ENCODE results near the gene PKNOX2. TPM values are rescaled to one million over a fixed set of nuclear protein-coding genes. Genes with fewer than 3 reads are reported as not detected.

The PKNOX2 gene
- total RNA-seq, 1 experiment from 2014 or later: 3.7 TPM

GRCh38 chr11:125141686-125142535, 22.6 kb upstream of the PKNOX2 start (continued):
- TF ChIP-seq CTCF (IDR thresholded peaks at IDR 0.05) (peak; percentile 99), FOXK1 (CRISPR knock-in tag; IDR thresholded peaks at IDR 0.05) (no peak), NR2C2 (CRISPR knock-in tag; IDR thresholded peaks at IDR 0.05) (no peak), MAX (CRISPR knock-in tag; IDR thresholded peaks at IDR 0.05) (no peak), IRF1 (CRISPR knock-in tag; IDR thresholded peaks at IDR 0.05) (no peak), ETV6 (CRISPR knock-in tag; IDR thresholded peaks at IDR 0.05) (0 out of 2 replicates have a peak, but pooled peaks have one; percentile 30)

- ChIA-PET POLR2A (interaction anchor here (0.6 kb wide), 1 partner anchor 412 kb away, joined by 6 read pairs; no protein-coding TSS in a partner anchor), CTCF (interaction anchor here (0.6 to 1.1 kb wide), 3 partner anchors 14 to 55 kb away, joined by 3 to 5 read pairs (median 4); no protein-coding TSS in a partner anchor)
- TF ChIP-seq CDX4 (CRISPR knock-in tag; IDR thresholded peaks at IDR 0.05; ENCODE audit: borderline replicate concordance) (no peak), TEAD1 (CRISPR knock-in tag; IDR thresholded peaks at IDR 0.05) (peak; percentile 26; the same call in 1 of the 2 replicates)
- Mint-ChIP-seq H3K27me3 (ENCODE audit: low read depth) (peaks cover 95% of the 10 kb centered on the region), H3K27ac (no peak overlapping the region), H3K4me3 (no peak overlapping the region), H3K9me3 (no peaks in the 10 kb centered on the region), H3K4me1 (peaks cover 36% of the 10 kb centered on the region), H3K36me3 (no peaks in the 10 kb centered on the region)
- ATAC-seq (peak; percentile 50), DNase-seq (ENCODE audit: low spot score) (no peak)
Measured at GRCh38 chr11:125146232-125146631, 18.3 kb upstream of the PKNOX2 start.

GRCh38 chr11:125147280-125147679, 17.3 kb upstream of the PKNOX2 start:
- Mint-ChIP-seq H3K4me3 (no peak overlapping the region), H3K9me3 (no peaks in the 10 kb centered on the region), H3K4me1 (peaks cover 27% of the 10 kb centered on the region), H3K27me3 (ENCODE audit: low read depth) (peaks cover 93% of the 10 kb centered on the region), H3K27ac (no peak overlapping the region), H3K36me3 (no peaks in the 10 kb centered on the region)
- no peak for ATAC-seq
- no peak for DNase-seq (ENCODE audit: low spot score)
- TF ChIP-seq ZNF532 (CRISPR knock-in tag; IDR thresholded peaks at IDR 0.05; ENCODE audit: borderline replicate concordance): no peak
- CTCF ChIA-PET: interaction anchor here (1.1 kb wide), 1 partner anchor 13 kb away, joined by 3 read pairs; no protein-coding TSS in a partner anchor
- POLR2A ChIA-PET: no interaction called here

- Mint-ChIP-seq H3K27me3 (ENCODE audit: low read depth) (peaks cover 86% of the 10 kb centered on the region), H3K4me1 (peaks cover 25% of the 10 kb centered on the region), H3K27ac (no peak overlapping the region), H3K9me3 (no peaks in the 10 kb centered on the region), H3K36me3 (no peaks in the 10 kb centered on the region), H3K4me3 (no peak overlapping the region)
- ATAC-seq (no peak), DNase-seq (ENCODE audit: low spot score) (no peak)
- CTCF ChIA-PET: interaction anchor here (0.6 kb wide), 1 partner anchor 648 kb away, joined by 4 read pairs; no protein-coding TSS in a partner anchor
- POLR2A ChIA-PET: no interaction called here
- TF ChIP-seq KAT7 (CRISPR knock-in tag; IDR thresholded peaks at IDR 0.05; ENCODE audit: borderline replicate concordance) (no peak), ATF6 (CRISPR knock-in tag; IDR thresholded peaks at IDR 0.05) (no peak), ZNF671 (CRISPR knock-in tag; IDR thresholded peaks at IDR 0.05) (no peak), ZNF121 (CRISPR knock-in tag; IDR thresholded peaks at IDR 0.05) (no peak), PREB (CRISPR knock-in tag; IDR thresholded peaks at IDR 0.05; ENCODE audit: borderline replicate concordance) (no peak), FOXP4 (CRISPR knock-in tag; IDR thresholded peaks at IDR 0.05) (no peak)
Measured at GRCh38 chr11:125148011-125148410, 16.5 kb upstream of the PKNOX2 start.

All from WTC11 (cell line).